Liver (tissue), 9 donors: ENCODE data around the gene RHBDD3. TPM values are rescaled to one million over a fixed set of nuclear protein-coding genes. Genes with fewer than 3 reads are reported as not detected.

Source experiments
- DNase-seq: peaks from one replicate; pipeline ENCODE4 v3.0.0-alpha.2; 2017; ENCODE audit warnings: low spot score
- H3K27ac ChIP-seq, 2 donors: one replicate each; pipeline ENCODE4 v1.7.0; 2013; ENCODE audit warnings: inconsistent platforms in 2 of 2, low read length in 2 of 2, control low read depth in 1 of 2, low read depth in 1 of 2, mild to moderate bottlenecking in 1 of 2
- H3K27me3 ChIP-seq, 4 donors: one replicate each; pipeline versions ENCODE4 v1.6.1 to v1.7.0; 2013; ENCODE audit warnings: low read length in 3 of 4, inconsistent platforms in 1 of 4, mild to moderate bottlenecking in 1 of 4, moderate library complexity in 1 of 4; ENCODE audit not compliant: control insufficient read depth in 4 of 4, insufficient read depth in 4 of 4
- H3K36me3 ChIP-seq, 4 donors: one replicate each; pipeline versions ENCODE4 v1.6.1 to v1.7.0; 2013; ENCODE audit warnings: low read length in 3 of 4, mild to moderate bottlenecking in 3 of 4, low read depth in 1 of 4, moderate library complexity in 1 of 4; ENCODE audit not compliant: control insufficient read depth in 4 of 4, insufficient read depth in 3 of 4
- H3K4me1 ChIP-seq, 4 donors: one replicate each; pipeline versions ENCODE4 v1.6.1 to v1.7.0; 2013; ENCODE audit warnings: low read length in 3 of 4, mild to moderate bottlenecking in 3 of 4, moderate library complexity in 1 of 4; ENCODE audit not compliant: control insufficient read depth in 4 of 4, insufficient read depth in 4 of 4
- H3K4me3 ChIP-seq, 3 donors: one replicate each; pipeline versions ENCODE4 v1.6.1 to v1.7.0; 2013; ENCODE audit warnings: low read length in 3 of 3, control low read depth in 1 of 3, low read depth in 1 of 3, mild to moderate bottlenecking in 1 of 3
- H3K9ac ChIP-seq, 2 donors: one replicate each; pipeline ENCODE4 v1.7.0; 2013; ENCODE audit warnings: low read length in 2 of 2, mild to moderate bottlenecking in 2 of 2, moderate library complexity in 2 of 2, control low read depth in 1 of 2, low read depth in 1 of 2
- H3K9me3 ChIP-seq, 4 donors: one replicate each; pipeline versions ENCODE4 v1.6.1 to v1.7.0; 2013; ENCODE audit warnings: low read length in 3 of 4; ENCODE audit not compliant: control insufficient read depth in 4 of 4
- ATF3 ChIP-seq: IDR thresholded peaks from 2 replicates; pipeline ENCODE4 v1.6.1; 2016; ENCODE audit warnings: antibody characterized with exemption
- CTCF ChIP-seq: fragments of 150-350 bp; IDR thresholded peaks from 2 replicates; pipeline ENCODE4 v1.5.1; 2017; ENCODE audit warnings: improper control_type of control experiment, low read depth, low read length; ENCODE audit not compliant: missing input control
- EGR1 ChIP-seq, 2 donors: IDR thresholded peaks; 2 replicates each; pipeline ENCODE4 v1.6.1; 2016 to 2018; ENCODE audit warnings: antibody characterized with exemption in 2 of 2, low read depth in 2 of 2
- FOXA1 ChIP-seq: IDR thresholded peaks from 2 replicates; pipeline ENCODE4 v1.6.1; 2016; ENCODE audit warnings: antibody characterized with exemption
- GABPA ChIP-seq, 2 donors: IDR thresholded peaks in 1 of 2; conservative IDR thresholded peaks in 1 of 2; 2 replicates each; pipeline ENCODE4 v1.6.1; 2016; ENCODE audit warnings: antibody characterized with exemption in 2 of 2, mild to moderate bottlenecking in 1 of 2, moderate library complexity in 1 of 2
- HNF4A ChIP-seq, 2 donors: conservative IDR thresholded peaks; 2 replicates each; pipeline ENCODE4 v1.6.1; 2016; ENCODE audit warnings: antibody characterized with exemption in 2 of 2, mild to moderate bottlenecking in 2 of 2
- HNF4G ChIP-seq: IDR thresholded peaks from 2 replicates; pipeline ENCODE4 v1.6.1; 2016; ENCODE audit warnings: antibody characterized with exemption
- JUND ChIP-seq, 2 donors: IDR thresholded peaks; 2 replicates each; pipeline ENCODE4 v1.6.1; 2016; ENCODE audit warnings: antibody characterized with exemption in 2 of 2
- MAX ChIP-seq: IDR thresholded peaks from 2 replicates; pipeline ENCODE4 v1.6.1; 2016; ENCODE audit warnings: antibody characterized with exemption
- NR2F2 ChIP-seq: IDR thresholded peaks from 2 replicates; pipeline ENCODE4 v1.6.1; 2016; ENCODE audit warnings: antibody characterized with exemption
- RAD21 ChIP-seq, 2 donors: IDR thresholded peaks; 2 replicates each; pipeline ENCODE4 v1.6.1; 2016; ENCODE audit warnings: antibody characterized with exemption in 2 of 2, mild to moderate bottlenecking in 2 of 2
- REST ChIP-seq: IDR thresholded peaks from 2 replicates; pipeline ENCODE4 v1.6.1; 2016; ENCODE audit warnings: antibody characterized with exemption, mild to moderate bottlenecking
- RXRA ChIP-seq, 2 donors: IDR thresholded peaks; 2 replicates each; pipeline ENCODE4 v1.6.1; 2017 to 2018; ENCODE audit warnings: antibody characterized with exemption in 2 of 2, mild to moderate bottlenecking in 1 of 2
- SP1 ChIP-seq: IDR thresholded peaks from 2 replicates; pipeline ENCODE4 v1.6.1; 2018; ENCODE audit warnings: antibody characterized with exemption, mild to moderate bottlenecking
- TAF1 ChIP-seq: conservative IDR thresholded peaks from 2 replicates; pipeline ENCODE4 v1.6.1; 2016; ENCODE audit warnings: antibody characterized with exemption, mild to moderate bottlenecking
- YY1 ChIP-seq: IDR thresholded peaks from 2 replicates; pipeline ENCODE4 v1.6.1; 2016; ENCODE audit warnings: antibody characterized with exemption, mild to moderate bottlenecking
- ZBTB33 ChIP-seq: IDR thresholded peaks from 2 replicates; pipeline ENCODE4 v1.6.1; 2016; ENCODE audit warnings: antibody characterized with exemption
- WGBS: extraction: QIAGEN DNeasy Blood & Tissue Kit; methylation state at CpG from one replicate; pipeline ENCODE4 v1.1.7; 2013; 5-methylcytosine and 5-hydroxymethylcytosine counted together
- polyA plus RNA-seq, 2 donors: library from polyadenylated mRNA; stranded (reverse) in 1 of 2; unstranded in 1 of 2; fragments of 200-250 nt in 1 of 2; fragments of >200 nt in 1 of 2; fragmentation: Nextera tagmentation in 1 of 2; extraction: Ambion mirVana in 1 of 2; gene quantifications; one replicate each; pipeline versions ENCODE4 v1.2.1 to v1.2.3, GENCODE V29; 2013 to 2015
- total RNA-seq, 2 donors: library from RNA; depleted of rRNA; stranded (reverse); fragments of >200 nt; gene quantifications; one replicate each; pipeline ENCODE4 v1.2.3, GENCODE V29; 2014
- donor health status: healthy.
- donor health status: healthy.
- donor health status: healthy.
- donor health status: healthy.
- donor health status: healthy.

RHBDD3 gene
- total and polyA plus RNA-seq, 4 donors = 14.3 to 26.5 (median 18.3) TPM

- DNase-seq = peak; percentile 73
- Histone ChIP-seq H3K9ac (peak overlapping the region in 1 of 2 donors; percentile 68), H3K4me1 (peaks cover 21 to 62% (median 34%) of the 10 kb centered on the region in 4 donors), H3K27me3 (no peaks in the 10 kb centered on the region), H3K9me3 (no peaks in the 10 kb centered on the region), H3K4me3 (peak overlapping the region; percentile 61 to 89 (median 75)), H3K36me3 (no peaks in the 10 kb centered on the region), H3K27ac (peak overlapping the region in 1 of 2 donors; percentile 67)
- no peak for TF ChIP-seq SP1
- TF ChIP-seq JUND (IDR thresholded peaks at IDR 0.05) = no peak
- TF ChIP-seq ZBTB33 = no peak
- TF ChIP-seq NR2F2 = no peak
- no peak for TF ChIP-seq RXRA (IDR thresholded peaks at IDR 0.05)
- no peak for TF ChIP-seq EGR1 (IDR thresholded peaks at IDR 0.05; ENCODE audit: low read depth in 2 of 2)
- no peak for TF ChIP-seq HNF4A (conservative IDR thresholded peaks at IDR 0.05)
- no peak for TF ChIP-seq MAX
- no peak for TF ChIP-seq GABPA (IDR thresholded peaks at IDR 0.05 in 1 of 2, conservative IDR thresholded peaks at IDR 0.05 in 1 of 2)
- no peak for TF ChIP-seq HNF4G
- TF ChIP-seq FOXA1 = no peak
- WGBS = 6% methylated on average over 83 of the region's 83 CpGs
Observed at GRCh38 chr22:29306835-29307595, 39.2 kb upstream of the RHBDD3 start.

- no peaks in the 10 kb centered on the region for H3K27me3 ChIP-seq
- H3K9me3 ChIP-seq = no peaks in the 10 kb centered on the region
- H3K27ac ChIP-seq = peak within 1 kb of the TSS in 1 of 2 donors; percentile 67
- H3K36me3 ChIP-seq = no peaks in the 10 kb centered on the region
- H3K4me3 ChIP-seq = peak within 1 kb of the TSS; percentile 61 to 89 (median 75)
- DNase-seq = peak; percentile 83
- H3K9ac ChIP-seq = peak within 1 kb of the TSS in 1 of 2 donors; percentile 68
- peaks cover 19 to 63% (median 38%) of the 10 kb centered on the region in 4 donors for H3K4me1 ChIP-seq
- TF ChIP-seq ATF3 (no peak), MAX (no peak), GABPA (IDR thresholded peaks at IDR 0.05 in 1 of 2, conservative IDR thresholded peaks at IDR 0.05 in 1 of 2) (no peak), FOXA1 (no peak), EGR1 (IDR thresholded peaks at IDR 0.05; ENCODE audit: low read depth in 2 of 2) (no peak), NR2F2 (peak; percentile 61), RAD21 (IDR thresholded peaks at IDR 0.05) (peak; percentile 76 to 80), TAF1 (no peak), ZBTB33 (no peak), JUND (IDR thresholded peaks at IDR 0.05) (no peak), HNF4A (conservative IDR thresholded peaks at IDR 0.05) (no peak), YY1 (peak; percentile 73), CTCF (peak; percentile 67), SP1 (peak; percentile 36), RXRA (IDR thresholded peaks at IDR 0.05) (peak in 1 of 2 donors; percentile 31), REST (no peak), HNF4G (no peak)
- under 1% methylated on average over 40 of the region's 40 CpGs for WGBS
Observed at GRCh38 chr22:29306175-29306834, 38.5 kb upstream of the RHBDD3 start, which contains the start of gene GAS2L1. Gene GAS2L1 (plus strand): TSS chr22:29306650. CDS start chr22:29308106, 1,456 bp downstream.
